Right renal pelvis (tissue), 4 donors: Measurements from ENCODE around the gene RPL5. TPM values are rescaled to one million over a fixed set of nuclear protein-coding genes. Genes with fewer than 3 reads are reported as not detected.

Experiments used
- DNase-seq, 4 donors: peaks; one replicate each; pipeline ENCODE4 v3.0.0-alpha.2; 2013; ENCODE audit warnings: low read depth in 4 of 4, low spot score in 3 of 4, missing footprints in 1 of 4
- polyA plus RNA-seq, 4 donors: library from polyadenylated mRNA; unstranded; fragments of 120-200 nt; gene quantifications; one replicate each; pipeline ENCODE4 v1.2.1, GENCODE V29; 2013; ENCODE audit not compliant: insufficient read length in 4 of 4

Gene RPL5
- polyA plus RNA-seq, 4 donors: 2,468 to 2,706 (median 2,655) TPM

GRCh38 chr1:92817986-92818764, 13.7 kb upstream of the RPL5 start:
- DNase-seq: no peak

- no peak for DNase-seq
These were observed 11.8 kb upstream of the RPL5 start for GRCh38 chr1:92820024-92820423.

- DNase-seq: no peak
These were observed 11.3 kb upstream of the RPL5 start for GRCh38 chr1:92820551-92820950.

- DNase-seq: no peak
These were observed 9.0 kb upstream of the RPL5 start for GRCh38 chr1:92822879-92823278.

GRCh38 chr1:92826792-92827191, 5.0 kb upstream of the RPL5 start:
- no peak for DNase-seq

- no peak for DNase-seq
These were observed 475 bp upstream of the RPL5 start for GRCh38 chr1:92831368-92831761.

GRCh38 chr1:92832537-92833114, 786 bp downstream of the RPL5 start:
- DNase-seq: peak in 1 of 4 donors; percentile 16

- no peak for DNase-seq
These were observed 2.0 kb downstream of the RPL5 start for GRCh38 chr1:92833840-92834239.

GRCh38 chr1:92834617-92835016, 2.8 kb downstream of the RPL5 start:
- no peak for DNase-seq

GRCh38 chr1:92837062-92837461, 5.2 kb downstream of the RPL5 start:
- no peak for DNase-seq

GRCh38 chr1:92838519-92838918, 6.7 kb downstream of the RPL5 start:
- no peak for DNase-seq

GRCh38 chr1:92839442-92839841, 7.6 kb downstream of the RPL5 start:
- DNase-seq: no peak

- no peak for DNase-seq
These were observed 8.8 kb downstream of the RPL5 start for GRCh38 chr1:92840600-92840999.

- DNase-seq: no peak
These were observed 10.5 kb downstream of the RPL5 start for GRCh38 chr1:92842082-92843045.

GRCh38 chr1:92843046-92843423, 11.2 kb downstream of the RPL5 start:
- DNase-seq: no peak

- DNase-seq: no peak
These were observed 11.9 kb downstream of the RPL5 start for GRCh38 chr1:92843429-92844352.

GRCh38 chr1:92844439-92844838, 12.6 kb downstream of the RPL5 start:
- no peak for DNase-seq

- DNase-seq: no peak
These were observed 14.1 kb downstream of the RPL5 start for GRCh38 chr1:92845908-92846307.

- no peak for DNase-seq
These were observed 16.4 kb downstream of the RPL5 start for GRCh38 chr1:92848201-92848600.

GRCh38 chr1:92850019-92850418, 18.2 kb downstream of the RPL5 start:
- DNase-seq: no peak
